ENCODE results near the gene GAPDH.

- no peak for TF ChIP-seq CTCF (IDR thresholded peaks at IDR 0.05; ENCODE audit: insufficient read depth, low read depth, low read length)
- no peak for TF ChIP-seq EZH2 (IDR thresholded peaks at IDR 0.05; ENCODE audit: insufficient read depth, low read length)
These were observed 50.0 kb downstream of the GAPDH start for GRCh38 chr12:6584293-6584692.

Data from astrocyte (in vitro differentiated cells and primary cell).